B cell (primary cell): ENCODE data around the gene SAMD4B. TPM values are rescaled to one million over a fixed set of nuclear protein-coding genes. Genes with fewer than 3 reads are reported as not detected.

ENCODE experiments used
- ATAC-seq: fragments of 200-7000 bp; cut with Tn5 transposase; one replicate; pipeline ENCODE4 v1.10.0; 2021; ENCODE audit warnings: low read depth, mild to moderate bottlenecking, moderate number of reproducible peaks, moderate library complexity
- CTCF ChIA-PET: fragments of 350-600 bp; sonication (Branson Sonifier 250); formaldehyde crosslinking; loops from one replicate; lab custom pipeline; 2021; ENCODE audit warnings: antibody characterized with exemption, inconsistent platforms; lab: Charles Lee
- POLR2A ChIA-PET: fragments of 350-600 bp; sonication (Branson Sonifier 250); formaldehyde crosslinking; loops from one replicate; lab custom pipeline; 2021; ENCODE audit warnings: antibody characterized with exemption; lab: Charles Lee
- DNase-seq: peaks from one replicate; pipeline ENCODE4 v3.0.0; 2013
- H2AFZ ChIP-seq: 2 replicates; pipeline ENCODE4 v1.6.1; 2012; ENCODE audit warnings: mild to moderate bottlenecking, low read depth, low read length; ENCODE audit not compliant: insufficient read depth, poor library complexity, severe bottlenecking
- H3K27ac ChIP-seq, 2 donors: 1 replicate in 1 of 2; 2 replicates in 1 of 2; pipeline ENCODE4 v1.5.1; 2012 to 2013; ENCODE audit warnings: low read length in 2 of 2, mild to moderate bottlenecking in 2 of 2, moderate library complexity in 1 of 2
- H3K27me3 ChIP-seq, 4 experiments: fragments of 200-600 bp in 1 of 4; sonication (generic) in 1 of 4; replicated peaks in 1 of 4; 1 replicate in 2 of 4; 2 replicates in 2 of 4; pipeline versions ENCODE4 v1.6.1 to v1.7.0; 2013 to 2016; ENCODE audit warnings: low read length in 3 of 4, mild to moderate bottlenecking in 2 of 4, mixed read lengths in 1 of 4, moderate library complexity in 1 of 4; ENCODE audit not compliant: insufficient read depth in 4 of 4, control insufficient read depth in 3 of 4; ENCODE audit errors: control extremely low read depth in 1 of 4
- H3K36me3 ChIP-seq, 2 experiments: replicated peaks in 1 of 2; 1 replicate in 1 of 2; 2 replicates in 1 of 2; pipeline versions ENCODE4 v1.6.1 to v1.7.1; 2013; ENCODE audit warnings: low read length in 1 of 2; ENCODE audit not compliant: insufficient read depth in 2 of 2, control insufficient read depth in 1 of 2; ENCODE audit errors: control extremely low read depth in 1 of 2, extremely low read depth in 1 of 2
- H3K4me1 ChIP-seq, 2 donors: fragments of 200-600 bp in 1 of 2; sonication (generic) in 1 of 2; 1 replicate in 1 of 2; 2 replicates in 1 of 2; pipeline versions ENCODE4 v1.5.1 to v1.6.1; 2013 to 2017; ENCODE audit warnings: low read length in 2 of 2; ENCODE audit not compliant: control insufficient read depth in 2 of 2, insufficient read depth in 2 of 2
- H3K4me2 ChIP-seq: replicated peaks from 2 replicates; pipeline ENCODE3; 2012; ENCODE audit warnings: mild to moderate bottlenecking, low read depth, low read length; ENCODE audit not compliant: poor library complexity, severe bottlenecking
- H3K4me3 ChIP-seq, 5 experiments: fragments of 200-600 bp in 1 of 5; sonication (generic) in 1 of 5; 1 replicate in 3 of 5; 2 replicates in 2 of 5; pipeline versions ENCODE4 v1.5.1 to v1.7.0; 2011 to 2016; ENCODE audit warnings: low read length in 4 of 5, mild to moderate bottlenecking in 4 of 5, low read depth in 2 of 5, control low read depth in 1 of 5, moderate library complexity in 1 of 5; ENCODE audit not compliant: insufficient read depth in 1 of 5; ENCODE audit errors: control extremely low read depth in 1 of 5, extremely low read depth in 1 of 5
- H3K79me2 ChIP-seq: fragments of 200-600 bp; sonication (generic); one replicate; pipeline ENCODE4 v1.6.0; 2016; ENCODE audit warnings: low read length; ENCODE audit not compliant: control insufficient read depth, insufficient read depth
- H3K9ac ChIP-seq: fragments of 200-600 bp; sonication (generic); 2 replicates; pipeline ENCODE4 v1.6.1; 2017; ENCODE audit warnings: mild to moderate bottlenecking, low read length, moderate library complexity
- H3K9me3 ChIP-seq, 3 donors: one replicate each; pipeline versions ENCODE4 v1.6.1 to v1.7.1; 2013; ENCODE audit warnings: low read length in 2 of 3; ENCODE audit not compliant: control insufficient read depth in 2 of 3, insufficient read depth in 1 of 3; ENCODE audit errors: control extremely low read depth in 1 of 3
- H4K20me1 ChIP-seq: 2 replicates; pipeline ENCODE4 v1.6.0; 2012; ENCODE audit warnings: mild to moderate bottlenecking, low read length; ENCODE audit not compliant: insufficient read depth, control insufficient read depth, poor library complexity, severe bottlenecking
- H3K27ac Mint-ChIP-seq: one replicate; pipeline ENCODE4 v1.8.0; 2021; ENCODE audit warnings: mixed read lengths
- H3K27me3 Mint-ChIP-seq: one replicate; pipeline ENCODE4 v1.8.0; 2021; ENCODE audit warnings: mixed read lengths
- H3K4me1 Mint-ChIP-seq: one replicate; pipeline ENCODE4 v1.8.0; 2021; ENCODE audit warnings: mixed read lengths
- H3K4me3 Mint-ChIP-seq: one replicate; pipeline ENCODE4 v1.8.0; 2021; ENCODE audit warnings: mixed read lengths
- H3K9me3 Mint-ChIP-seq: one replicate; pipeline ENCODE4 v1.8.0; 2022; ENCODE audit warnings: mixed read lengths; ENCODE audit not compliant: insufficient read depth
- EZH2 ChIP-seq: IDR thresholded peaks from 2 replicates; pipeline ENCODE4 v1.6.1; 2012; ENCODE audit warnings: borderline replicate concordance, low read depth, mild to moderate bottlenecking, moderate library complexity, low read length; ENCODE audit not compliant: insufficient read depth, poor library complexity, severe bottlenecking
- WGBS: methylation state at CpG from one replicate; pipeline ENCODE4 v1.1.5; 2013; ENCODE audit warnings: missing lambda C conversion rate; ENCODE audit not compliant: insufficient coverage; 5-methylcytosine and 5-hydroxymethylcytosine counted together
- intact Hi-C: fragments of 100-400 bp; cut with micrococcal nuclease; formaldehyde crosslinking; loops from one replicate; pipeline ENCODE4 v1.10.0; 2022
- polyA plus RNA-seq: library from polyadenylated mRNA; depleted of rRNA; stranded (reverse); fragments of >200 nt; gene quantifications from 2 replicates; pipeline ENCODE4 v1.2.3, GENCODE V29; 2012
- total RNA-seq, 2 donors: library from RNA; stranded (reverse); fragments of 120-200 nt in 1 of 2; gene quantifications; 1 replicate in 1 of 2; 2 replicates in 1 of 2; pipeline versions ENCODE4 v1.2.3 to v1.2.4, GENCODE V29; 2013 to 2022
- TF ChIP-seq, protein P1 (sequence below): fragments of 200-600 bp; IDR thresholded peaks from one replicate; pipeline ENCODE4 v1.8.0; 2022; ENCODE audit warnings: antibody characterized with exemption, mild to moderate bottlenecking

The SAMD4B gene
- total and polyA plus RNA-seq, 2 donors (not counting 1 experiment from before 2014, with no cell fraction given): 87.3 to 90.0 TPM

DNA sequence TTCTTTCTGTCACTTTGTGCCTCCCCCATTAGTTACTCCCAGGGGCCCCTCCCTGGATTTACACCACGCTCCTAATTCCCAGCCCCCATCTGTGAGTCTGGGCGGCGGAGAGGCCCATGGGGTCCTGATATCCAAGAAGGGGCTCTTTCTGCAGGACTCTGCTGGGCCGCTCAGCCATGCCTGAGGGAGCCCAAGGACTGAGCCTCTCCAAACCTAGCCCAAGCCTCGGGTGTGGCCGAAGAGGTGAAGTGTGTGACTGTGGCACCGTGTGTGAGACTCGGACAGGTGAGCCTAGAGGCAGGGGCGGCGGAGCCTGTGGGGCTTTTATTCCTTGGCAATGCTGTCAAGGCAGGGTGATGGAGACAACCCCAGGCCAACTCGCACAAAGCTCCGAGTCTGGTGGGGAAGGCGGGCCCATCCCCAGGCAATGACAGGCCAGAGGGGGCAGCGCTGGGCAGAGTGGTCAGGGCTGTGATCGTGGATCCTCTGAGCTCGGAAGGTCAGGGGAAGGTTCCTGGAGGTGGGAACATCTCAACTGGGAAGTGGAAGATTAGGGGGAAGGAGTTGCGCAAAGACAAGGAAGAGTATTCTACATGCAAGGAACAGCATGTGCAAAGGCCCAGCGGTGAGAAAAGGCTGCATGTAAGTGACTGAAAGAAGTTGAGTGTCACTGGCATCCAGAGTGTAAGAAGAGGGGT lies 71.8 kb downstream of the SAMD4B start:
- intact Hi-C loops: loop anchor here (5.0 kb wide), 2 partner anchors 797 to 1363 kb away; partner anchors contain the start of genes EIF3K, MAP4K1, MIA and RAB4B
- Histone ChIP-seq H3K27ac (peak overlapping the region; percentile 42 to 96), H4K20me1 (peaks cover 5% of the 10 kb centered on the region), H3K9ac (peak overlapping the region; percentile 96), H3K4me2 (peak overlapping the region; percentile 100), H3K36me3 (peaks cover 0 to 18% of the 10 kb centered on the region in 2 experiments), H3K4me1 (peaks cover 24 to 32% of the 10 kb centered on the region in 2 donors), H3K9me3 (peaks cover 0 to 2% (median 0%) of the 10 kb centered on the region in 3 donors), H3K27me3 (no peaks in the 10 kb centered on the region), H3K79me2 (peaks cover 10% of the 10 kb centered on the region), H2AFZ (no peak overlapping the region), H3K4me3 (peak overlapping the region in 3 of 5 experiments; percentile 90 to 93 (median 92))
- H3K27me3 Mint-ChIP-seq: no peaks in the 10 kb centered on the region
- H3K9me3 Mint-ChIP-seq: no peaks in the 10 kb centered on the region
- H3K27ac Mint-ChIP-seq: peak overlapping the region; percentile 90
- CTCF ChIA-PET: interaction anchor here (0.6 to 3.2 kb wide), 7 partner anchors 10 to 119 kb away, joined by 3 to 11 read pairs (median 4); partner anchors contain the start of genes EID2B and RPS16
- TF ChIP-seq EZH2: no peak
- TF ChIP-seq, protein P1, sequence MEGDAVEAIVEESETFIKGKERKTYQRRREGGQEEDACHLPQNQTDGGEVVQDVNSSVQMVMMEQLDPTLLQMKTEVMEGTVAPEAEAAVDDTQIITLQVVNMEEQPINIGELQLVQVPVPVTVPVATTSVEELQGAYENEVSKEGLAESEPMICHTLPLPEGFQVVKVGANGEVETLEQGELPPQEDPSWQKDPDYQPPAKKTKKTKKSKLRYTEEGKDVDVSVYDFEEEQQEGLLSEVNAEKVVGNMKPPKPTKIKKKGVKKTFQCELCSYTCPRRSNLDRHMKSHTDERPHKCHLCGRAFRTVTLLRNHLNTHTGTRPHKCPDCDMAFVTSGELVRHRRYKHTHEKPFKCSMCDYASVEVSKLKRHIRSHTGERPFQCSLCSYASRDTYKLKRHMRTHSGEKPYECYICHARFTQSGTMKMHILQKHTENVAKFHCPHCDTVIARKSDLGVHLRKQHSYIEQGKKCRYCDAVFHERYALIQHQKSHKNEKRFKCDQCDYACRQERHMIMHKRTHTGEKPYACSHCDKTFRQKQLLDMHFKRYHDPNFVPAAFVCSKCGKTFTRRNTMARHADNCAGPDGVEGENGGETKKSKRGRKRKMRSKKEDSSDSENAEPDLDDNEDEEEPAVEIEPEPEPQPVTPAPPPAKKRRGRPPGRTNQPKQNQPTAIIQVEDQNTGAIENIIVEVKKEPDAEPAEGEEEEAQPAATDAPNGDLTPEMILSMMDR: no peak
- ATAC-seq: no peak
- peaks cover 44% of the 10 kb centered on the region for H3K4me1 Mint-ChIP-seq
- 84% methylated on average over 13 of the region's 18 CpGs for WGBS
- H3K4me3 Mint-ChIP-seq: peak overlapping the region; percentile 94
- peak; percentile 51 for DNase-seq
- POLR2A ChIA-PET: interaction anchor here (0.6 to 2.5 kb wide), 6 partner anchors 8 to 31 kb away, joined by 3 to 7 read pairs (median 3); partner anchors contain the start of genes RPS16, SUPT5H and ZFP36
